GM12878 (cell line): ENCODE data around the gene MDFIC2. TPM values are rescaled to one million over a fixed set of nuclear protein-coding genes. Genes with fewer than 3 reads are reported as not detected.
"Not testable (repeated sequence)": the region's sequence is repeated elsewhere in the genome, so short reads cannot be mapped to it uniquely, and the experiment has no call there.

Experiments used
- ATAC-seq: fragments of 200-7000 bp; cut with Tn5 transposase; 3 replicates; pipeline ENCODE4 v1.9.1; 2020; ENCODE audit warnings: mild to moderate bottlenecking, moderate library complexity
- BruUV-seq: library from RNA; stranded (reverse); fragments of 400-500 nt; replicated peaks from 2 replicates; lab custom pipeline; 2021; lab: Mats Ljungman, UMichigan
- CTCF ChIA-PET: fragments of 300-600 bp; sonication (Branson Sonifier 250); formaldehyde crosslinking; extraction: SDS; loops from one replicate; lab custom pipeline; 2021; ENCODE audit warnings: inconsistent platforms; lab: Yijun Ruan, JAX
- POLR2A ChIA-PET: fragments of 350-600 bp; formaldehyde crosslinking; extraction: SDS; loops from one replicate; lab custom pipeline; 2021; ENCODE audit warnings: inconsistent platforms; lab: Charles Lee
- RAD21 ChIA-PET: fragments of 300-600 bp; sonication (Branson Sonifier 250); formaldehyde crosslinking; loops from one replicate; lab custom pipeline; 2023; ENCODE audit warnings: antibody characterized with exemption; ENCODE audit not compliant: unreplicated experiment; lab: Charles Lee
- SMC1A ChIA-PET: fragments of 300-600 bp; sonication (Branson Sonifier 250); formaldehyde crosslinking; loops from one replicate; lab custom pipeline; 2023; ENCODE audit not compliant: unreplicated experiment, uncharacterized antibody; lab: Charles Lee
- DNase-seq: peaks from one replicate; pipeline ENCODE4 v3.0.0-alpha.2; 2011; ENCODE audit warnings: low read depth, low spot score
- FAIRE-seq: peaks from 3 replicates; lab custom pipeline; 2011; peaks lifted over from hg19 to GRCh38; lab: Jason Lieb, UNC
- H2AFZ ChIP-seq: 2 replicates; pipeline ENCODE4 v1.6.0; 2011; ENCODE audit warnings: low read depth, low read length, control low read depth; ENCODE audit not compliant: control insufficient read depth
- H3K27ac ChIP-seq: 2 replicates; pipeline ENCODE4 v1.5.1; 2011; ENCODE audit warnings: control low read depth; ENCODE audit not compliant: control insufficient read depth, insufficient read depth
- H3K27me3 ChIP-seq, 2 experiments: replicated peaks in 1 of 2; 2 replicates each; pipeline versions ENCODE4 v1.6.0 to v1.6.1; 2011; ENCODE audit warnings: low read length in 1 of 2; ENCODE audit not compliant: control insufficient read depth in 2 of 2, insufficient read depth in 2 of 2
- H3K36me3 ChIP-seq, 2 experiments: 2 replicates each; pipeline ENCODE4 v1.5.1; 2011; ENCODE audit warnings: low read length in 1 of 2; ENCODE audit not compliant: control insufficient read depth in 2 of 2, insufficient read depth in 2 of 2
- H3K4me1 ChIP-seq: 2 replicates; pipeline ENCODE4 v1.6.1; 2011; ENCODE audit warnings: mild to moderate bottlenecking, low read length, moderate library complexity, mixed read lengths; ENCODE audit not compliant: control insufficient read depth, insufficient read depth
- H3K4me2 ChIP-seq: 2 replicates; pipeline ENCODE4 v1.6.0; 2011; ENCODE audit warnings: control low read depth; ENCODE audit not compliant: control insufficient read depth, insufficient read depth
- H3K4me3 ChIP-seq: fragments of 200-600 bp; sonication (generic); 2 replicates; pipeline ENCODE4 v1.5.1; 2016
- H3K79me2 ChIP-seq: 2 replicates; pipeline ENCODE4 v1.6.0; 2011; ENCODE audit warnings: low read length; ENCODE audit not compliant: control insufficient read depth, insufficient read depth
- H3K9ac ChIP-seq: 2 replicates; pipeline ENCODE4 v1.8.0; 2011; ENCODE audit warnings: low read length, control low read depth, mixed read lengths; ENCODE audit not compliant: control insufficient read depth, insufficient read depth
- H3K9me3 ChIP-seq: replicated peaks from 3 replicates; pipeline ENCODE4 v1.5.1; 2011; ENCODE audit warnings: mild to moderate bottlenecking, low read length; ENCODE audit not compliant: control insufficient read depth, insufficient read depth
- H4K20me1 ChIP-seq: 2 replicates; pipeline ENCODE4 v1.6.0; 2011; ENCODE audit not compliant: control insufficient read depth, insufficient read depth
- BACH1 ChIP-seq: fragments of 450-650 bp; IDR thresholded peaks from 2 replicates; pipeline ENCODE4 v1.6.1; 2017; ENCODE audit warnings: mild to moderate bottlenecking, borderline replicate concordance
- BMI1 ChIP-seq: fragments of 450-650 bp; IDR thresholded peaks from 2 replicates; pipeline ENCODE4 v1.6.1; 2016; ENCODE audit warnings: mild to moderate bottlenecking, moderate library complexity, borderline replicate concordance
- EED ChIP-seq: sonication (generic); IDR thresholded peaks from 2 replicates; pipeline ENCODE4 v1.6.1; 2016; ENCODE audit warnings: antibody characterized with exemption, low read depth
- PAX5 ChIP-seq: IDR thresholded peaks from 2 replicates; pipeline ENCODE4 v1.6.1; 2011; ENCODE audit warnings: low read depth, low read length, borderline replicate concordance
- RUNX3 ChIP-seq: IDR thresholded peaks from 2 replicates; pipeline ENCODE4 v1.6.1; 2012; ENCODE audit warnings: low read length, inconsistent platforms
- SPI1 ChIP-seq: IDR thresholded peaks from 2 replicates; pipeline ENCODE4 v1.6.1; 2011; ENCODE audit warnings: low read depth, mild to moderate bottlenecking, low read length, moderate library complexity, borderline replicate concordance; ENCODE audit not compliant: insufficient read depth
- SREBF2 ChIP-seq: IDR thresholded peaks from 2 replicates; pipeline ENCODE4 v1.6.1; 2012; ENCODE audit warnings: mild to moderate bottlenecking, low read length
- TBL1XR1 ChIP-seq: IDR thresholded peaks from 2 replicates; pipeline ENCODE4 v1.6.1; 2012; ENCODE audit warnings: low read depth, low read length, improper control_type of control experiment
- ZNF384 ChIP-seq: IDR thresholded peaks from 2 replicates; pipeline ENCODE4 v1.6.1; 2012; ENCODE audit warnings: low read depth, mild to moderate bottlenecking, low read length, improper control_type of control experiment, borderline replicate concordance
- WGBS: methylation state at CpG from one replicate; pipeline ENCODE4 v1.1.6; 2016; ENCODE audit warnings: low lambda C conversion rate; ENCODE audit not compliant: insufficient replicate concordance, insufficient coverage; ENCODE audit errors: missing lambda C conversion rate; 5-methylcytosine and 5-hydroxymethylcytosine counted together
- in situ Hi-C: fragments of 300-500 bp; cut with MboI; formaldehyde crosslinking; loops from 9 replicates; pipeline ENCODE4 v1.14.3; 2018; ENCODE audit warnings: mixed read lengths
- intact Hi-C: fragments of 100-400 bp; cut with micrococcal nuclease; formaldehyde crosslinking; loops from one replicate; pipeline ENCODE4 v1.14.2; 2022; ENCODE audit not compliant: unreplicated experiment
- polyA plus RNA-seq, 11 experiments: library from polyadenylated mRNA; depleted of rRNA in 4 of 11; unstranded in 6 of 11; stranded (reverse) in 5 of 11; fragments of >200 nt; fragmentation: Nextera tagmentation in 4 of 11; fragmentation: Illumina TruSeq in 1 of 11; extraction: Ambion mirVana in 4 of 11; extraction: Trizol in 1 of 11; gene quantifications; 1 replicate in 1 of 11; 2 replicates in 10 of 11; pipeline versions ENCODE4 v1.2.1 to v1.2.3, GENCODE V29; 2011 to 2016; ENCODE audit warnings: inconsistent platforms in 2 of 11, missing spikeins in 2 of 11, low read depth in 1 of 11
- total RNA-seq, 4 experiments: library from RNA; depleted of rRNA in 3 of 4; stranded (reverse); fragments of >200 nt in 3 of 4; fragmentation: Illumina TruSeq in 1 of 4; extraction: Trizol in 1 of 4; gene quantifications; 2 replicates each; pipeline versions ENCODE4 v1.2.1 to v1.2.3, GENCODE V29; 2013 to 2021
- TF ChIP-seq, protein P1 (sequence below): fragments of 150-350 bp; IDR thresholded peaks from 2 replicates; pipeline ENCODE4 v1.6.1; 2016; ENCODE audit warnings: low read depth, low read length
- TF ChIP-seq, protein P2 (sequence below): fragments of 450-650 bp; formaldehyde crosslinking; IDR thresholded peaks from 2 replicates; pipeline ENCODE4 v1.4.0; 2022; ENCODE audit warnings: mild to moderate bottlenecking, moderate library complexity

MDFIC2 gene
- total and polyA plus RNA-seq, 10 of the 15 experiments (the other 5 are each of a cell fraction or from before 2014, with no cell fraction given) = not detected

DNA sequence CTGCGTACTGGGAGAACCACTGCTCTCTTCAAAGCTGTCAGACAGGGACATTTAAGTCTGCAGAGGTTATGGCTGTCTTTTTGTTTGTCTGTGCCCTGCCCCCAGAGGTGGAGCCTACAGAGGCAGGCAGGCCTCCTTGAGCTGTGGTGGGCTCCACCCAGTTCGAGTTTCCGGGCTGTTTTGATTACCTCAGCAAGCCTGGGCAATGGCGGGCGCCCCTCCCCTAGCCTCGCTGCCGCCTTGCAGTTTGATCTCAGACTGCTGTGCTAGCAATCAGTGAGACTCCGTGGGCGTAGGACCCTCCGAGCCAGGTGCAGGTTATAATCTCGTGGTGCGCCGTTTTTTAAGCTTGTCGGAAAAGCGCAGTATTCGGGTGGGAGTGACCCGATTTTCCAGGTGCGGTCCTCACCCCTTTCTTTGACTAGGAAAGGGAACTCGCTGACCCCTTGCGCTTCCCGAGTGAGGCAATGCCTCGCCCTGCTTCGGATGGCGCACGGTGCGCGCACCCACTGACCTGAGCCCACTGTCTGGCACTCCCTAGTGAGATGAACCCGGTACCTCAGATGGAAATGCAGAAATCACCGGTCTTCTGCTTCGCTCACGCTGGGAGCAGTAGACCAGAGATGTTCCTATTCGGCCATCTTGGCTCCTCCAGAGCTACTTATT lies 21.9 kb downstream of the MDFIC2 start:
- CTCF ChIA-PET = interaction anchor here (1.3 kb wide), 1 partner anchor 20 kb away, joined by 4 read pairs; no protein-coding TSS in a partner anchor
- H3K9me3 ChIP-seq, BruUV-seq, H3K27ac ChIP-seq, DNase-seq, H3K79me2 ChIP-seq, in situ Hi-C loops, H3K36me3 ChIP-seq, SMC1A ChIA-PET, H3K4me2 ChIP-seq, H3K9ac ChIP-seq, H2AFZ ChIP-seq, RAD21 ChIA-PET, H3K4me1 ChIP-seq, H3K27me3 ChIP-seq, FAIRE-seq, H3K4me3 ChIP-seq, ATAC-seq, H4K20me1 ChIP-seq, intact Hi-C loops, POLR2A ChIA-PET: not testable (repeated sequence)
- 58% methylated on average over 31 of the region's 32 CpGs for WGBS

DNA sequence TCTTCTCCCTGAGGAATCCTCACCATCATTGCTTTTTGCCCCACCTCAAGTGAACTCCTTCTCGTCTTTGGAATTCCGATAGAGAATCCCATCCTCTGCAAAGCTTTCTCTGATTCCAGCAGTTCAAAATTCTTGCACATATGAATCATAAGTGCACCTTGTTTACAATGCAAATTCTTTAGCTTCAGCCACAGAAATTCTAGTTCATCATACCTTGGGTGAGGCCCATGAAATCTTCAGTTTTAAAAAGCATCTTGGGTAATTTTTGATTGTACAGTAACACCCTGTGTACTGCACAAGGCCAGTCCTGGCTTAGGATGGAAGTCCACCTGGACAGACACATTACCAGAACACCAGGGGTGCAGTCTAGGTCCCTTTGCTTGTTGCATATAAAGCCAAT lies 30.8 kb downstream of the MDFIC2 start:
- no peak overlapping the region for H3K4me3 ChIP-seq
- ATAC-seq = no peak
- no peak for FAIRE-seq
- BruUV-seq = no TSS peak
- intact Hi-C loops = no loop called here
- H4K20me1 ChIP-seq = no peaks in the 10 kb centered on the region
- no peak for DNase-seq
- no peaks in the 10 kb centered on the region for H3K36me3 ChIP-seq
- H2AFZ ChIP-seq = no peak overlapping the region
- ChIA-PET POLR2A (no interaction called here), RAD21 (no interaction called here), CTCF (no interaction called here), SMC1A (interaction anchor here (0.7 kb wide), 1 partner anchor 15 kb away, joined by 3 read pairs; no protein-coding TSS in a partner anchor)
- no peaks in the 10 kb centered on the region for H3K79me2 ChIP-seq
- H3K4me1 ChIP-seq = no peaks in the 10 kb centered on the region
- in situ Hi-C loops = no loop called here
- H3K9me3 ChIP-seq = no peaks in the 10 kb centered on the region
- H3K9ac ChIP-seq = no peak overlapping the region
- 21% methylated on average over 2 of the region's 2 CpGs for WGBS
- no peaks in the 10 kb centered on the region for H3K27me3 ChIP-seq
- no peak overlapping the region for H3K27ac ChIP-seq
- no peak overlapping the region for H3K4me2 ChIP-seq
- TF ChIP-seq, protein P1, sequence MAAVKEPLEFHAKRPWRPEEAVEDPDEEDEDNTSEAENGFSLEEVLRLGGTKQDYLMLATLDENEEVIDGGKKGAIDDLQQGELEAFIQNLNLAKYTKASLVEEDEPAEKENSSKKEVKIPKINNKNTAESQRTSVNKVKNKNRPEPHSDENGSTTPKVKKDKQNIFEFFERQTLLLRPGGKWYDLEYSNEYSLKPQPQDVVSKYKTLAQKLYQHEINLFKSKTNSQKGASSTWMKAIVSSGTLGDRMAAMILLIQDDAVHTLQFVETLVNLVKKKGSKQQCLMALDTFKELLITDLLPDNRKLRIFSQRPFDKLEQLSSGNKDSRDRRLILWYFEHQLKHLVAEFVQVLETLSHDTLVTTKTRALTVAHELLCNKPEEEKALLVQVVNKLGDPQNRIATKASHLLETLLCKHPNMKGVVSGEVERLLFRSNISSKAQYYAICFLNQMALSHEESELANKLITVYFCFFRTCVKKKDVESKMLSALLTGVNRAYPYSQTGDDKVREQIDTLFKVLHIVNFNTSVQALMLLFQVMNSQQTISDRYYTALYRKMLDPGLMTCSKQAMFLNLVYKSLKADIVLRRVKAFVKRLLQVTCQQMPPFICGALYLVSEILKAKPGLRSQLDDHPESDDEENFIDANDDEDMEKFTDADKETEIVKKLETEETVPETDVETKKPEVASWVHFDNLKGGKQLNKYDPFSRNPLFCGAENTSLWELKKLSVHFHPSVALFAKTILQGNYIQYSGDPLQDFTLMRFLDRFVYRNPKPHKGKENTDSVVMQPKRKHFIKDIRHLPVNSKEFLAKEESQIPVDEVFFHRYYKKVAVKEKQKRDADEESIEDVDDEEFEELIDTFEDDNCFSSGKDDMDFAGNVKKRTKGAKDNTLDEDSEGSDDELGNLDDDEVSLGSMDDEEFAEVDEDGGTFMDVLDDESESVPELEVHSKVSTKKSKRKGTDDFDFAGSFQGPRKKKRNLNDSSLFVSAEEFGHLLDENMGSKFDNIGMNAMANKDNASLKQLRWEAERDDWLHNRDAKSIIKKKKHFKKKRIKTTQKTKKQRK = no peak
- TF ChIP-seq RUNX3 (no peak), SPI1 (no peak), BMI1 (no peak), SREBF2 (no peak), EED (no peak), BACH1 (no peak), TBL1XR1 (no peak), PAX5 (no peak), ZNF384 (no peak)
- TF ChIP-seq, protein P2, sequence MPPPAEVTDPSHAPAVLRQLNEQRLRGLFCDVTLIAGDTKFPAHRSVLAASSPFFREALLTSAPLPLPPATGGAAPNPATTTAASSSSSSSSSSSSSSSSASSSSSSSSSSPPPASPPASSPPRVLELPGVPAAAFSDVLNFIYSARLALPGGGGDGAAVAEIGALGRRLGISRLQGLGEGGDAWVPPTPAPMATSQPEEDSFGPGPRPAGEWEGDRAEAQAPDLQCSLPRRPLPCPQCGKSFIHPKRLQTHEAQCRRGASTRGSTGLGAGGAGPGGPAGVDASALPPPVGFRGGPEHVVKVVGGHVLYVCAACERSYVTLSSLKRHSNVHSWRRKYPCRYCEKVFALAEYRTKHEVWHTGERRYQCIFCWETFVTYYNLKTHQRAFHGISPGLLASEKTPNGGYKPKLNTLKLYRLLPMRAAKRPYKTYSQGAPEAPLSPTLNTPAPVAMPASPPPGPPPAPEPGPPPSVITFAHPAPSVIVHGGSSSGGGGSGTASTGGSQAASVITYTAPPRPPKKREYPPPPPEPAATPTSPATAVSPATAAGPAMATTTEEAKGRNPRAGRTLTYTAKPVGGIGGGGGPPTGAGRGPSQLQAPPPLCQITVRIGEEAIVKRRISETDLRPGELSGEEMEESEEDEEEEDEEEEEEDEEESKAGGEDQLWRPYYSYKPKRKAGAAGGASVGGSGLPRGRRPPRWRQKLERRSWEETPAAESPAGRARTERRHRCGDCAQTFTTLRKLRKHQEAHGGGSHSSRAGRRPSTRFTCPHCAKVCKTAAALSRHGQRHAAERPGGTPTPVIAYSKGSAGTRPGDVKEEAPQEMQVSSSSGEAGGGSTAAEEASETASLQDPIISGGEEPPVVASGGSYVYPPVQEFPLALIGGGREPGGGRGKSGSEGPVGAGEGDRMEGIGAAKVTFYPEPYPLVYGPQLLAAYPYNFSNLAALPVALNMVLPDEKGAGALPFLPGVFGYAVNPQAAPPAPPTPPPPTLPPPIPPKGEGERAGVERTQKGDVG (CRISPR knock-in tag) = no peak
